ENCODE measurements around the gene FGD3. TPM values are rescaled to one million over a fixed set of nuclear protein-coding genes. Genes with fewer than 3 reads are reported as not detected.
"Not testable (repeated sequence)": the region's sequence is repeated elsewhere in the genome, so short reads cannot be mapped to it uniquely, and the experiment has no call there.

The FGD3 gene
- polyA plus RNA-seq, 3 donors = 6.2 to 7.7 (median 6.8) TPM

- no peak for DNase-seq
These were observed 58.6 kb downstream of the FGD3 start for GRCh38 chr9:93005876-93006275.

- no peak for DNase-seq
These were observed 60.3 kb downstream of the FGD3 start for GRCh38 chr9:93007529-93008058.

DNA sequence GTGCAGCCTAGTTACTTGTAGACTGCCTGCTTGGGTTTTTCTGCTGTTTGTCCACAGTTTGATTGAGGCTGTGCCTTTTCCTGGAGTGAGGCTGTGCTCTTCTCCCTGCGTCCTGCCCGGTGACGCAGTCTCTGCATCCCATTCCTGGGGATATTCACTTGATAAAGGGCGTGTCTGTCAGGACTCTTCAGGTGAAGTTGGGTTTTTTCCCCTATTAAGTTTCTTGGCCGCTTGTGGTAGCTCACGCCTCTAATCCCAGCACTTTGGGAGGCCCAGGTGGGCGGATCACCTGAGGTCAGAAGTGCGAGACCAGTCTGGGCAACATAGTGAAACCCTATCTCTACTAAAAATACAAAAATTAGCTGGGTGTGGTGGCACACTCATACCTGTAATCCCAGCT, 61.1 kb downstream of the FGD3 start:
- DNase-seq = no peak

GRCh38 chr9:93009337-93010015, 62.2 kb downstream of the FGD3 start:
- DNase-seq = no peak

GRCh38 chr9:93010056-93010455, 62.7 kb downstream of the FGD3 start:
- no peak for DNase-seq

DNA sequence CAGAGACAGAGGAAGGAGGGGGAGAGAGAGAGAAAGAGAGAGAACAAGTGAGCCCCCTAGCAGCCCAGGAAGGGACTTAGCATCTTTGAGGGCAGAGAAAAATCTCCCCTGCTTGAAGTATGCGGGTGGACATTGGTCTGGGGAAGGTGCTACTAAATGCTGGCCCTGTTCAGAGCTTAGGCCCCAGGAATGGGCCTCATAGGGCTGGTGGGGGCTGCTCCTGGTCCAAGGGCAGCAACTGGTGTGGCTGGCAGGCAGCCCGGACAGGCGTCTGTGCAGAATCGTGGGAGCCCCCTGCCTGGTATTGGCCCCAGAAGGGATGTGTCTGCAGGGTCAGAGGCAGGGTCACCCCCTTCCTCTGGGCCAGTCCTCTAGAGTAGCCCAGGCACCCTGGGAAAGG, 63.4 kb downstream of the FGD3 start:
- DNase-seq = no peak

DNA sequence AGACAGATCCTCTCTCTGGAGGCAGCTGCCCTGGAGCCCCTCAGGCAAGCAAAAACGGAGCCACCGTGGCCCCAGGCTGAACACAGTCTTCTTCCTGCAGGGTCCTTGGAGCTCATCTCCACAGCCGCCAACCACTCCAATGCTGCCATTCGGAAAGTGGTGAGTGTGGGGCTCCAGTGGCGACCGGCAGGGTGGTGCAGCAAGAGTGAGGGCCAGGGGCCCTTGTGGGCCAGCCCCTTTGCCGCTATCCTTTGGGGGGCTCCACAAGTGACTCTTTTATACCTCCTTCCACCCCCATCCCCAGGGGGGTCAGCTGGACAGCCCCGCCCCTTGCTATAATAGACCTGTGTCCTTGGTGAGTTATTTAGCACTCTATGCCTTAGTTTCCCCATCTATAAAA, 63.8 kb downstream of the FGD3 start:
- DNase-seq = no peak

GRCh38 chr9:93012963-93013855, 65.9 kb downstream of the FGD3 start:
- DNase-seq = no peak

- no peak for DNase-seq
These were observed 66.7 kb downstream of the FGD3 start for GRCh38 chr9:93013856-93014582.

GRCh38 chr9:93015190-93015589, 67.9 kb downstream of the FGD3 start:
- DNase-seq = not testable (repeated sequence)

DNA sequence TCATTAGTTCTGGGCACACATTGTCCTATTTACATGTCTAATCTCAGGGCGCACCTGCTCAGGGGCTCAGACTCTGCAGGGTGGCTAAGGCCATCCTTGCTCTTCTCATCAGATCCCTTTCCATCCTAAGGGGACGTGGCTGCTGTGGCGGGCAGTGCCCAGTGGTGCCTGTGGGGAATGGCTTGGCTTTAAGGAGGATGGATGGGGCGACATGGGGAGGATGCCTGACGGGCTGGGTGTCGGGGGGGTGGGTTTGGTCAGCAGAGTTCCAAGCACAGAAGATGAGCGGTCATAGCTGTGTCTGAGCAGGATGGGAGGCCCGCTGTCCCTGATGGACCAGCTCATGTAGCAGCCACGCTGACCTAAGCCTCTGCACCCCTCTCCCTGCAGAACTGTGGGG, 70.3 kb downstream of the FGD3 start:
- DNase-seq = no peak

- DNase-seq = no peak
These were observed 72.8 kb downstream of the FGD3 start for GRCh38 chr9:93020151-93020550.

- no peak for DNase-seq
These were observed 73.7 kb downstream of the FGD3 start for GRCh38 chr9:93020771-93021670.

DNA sequence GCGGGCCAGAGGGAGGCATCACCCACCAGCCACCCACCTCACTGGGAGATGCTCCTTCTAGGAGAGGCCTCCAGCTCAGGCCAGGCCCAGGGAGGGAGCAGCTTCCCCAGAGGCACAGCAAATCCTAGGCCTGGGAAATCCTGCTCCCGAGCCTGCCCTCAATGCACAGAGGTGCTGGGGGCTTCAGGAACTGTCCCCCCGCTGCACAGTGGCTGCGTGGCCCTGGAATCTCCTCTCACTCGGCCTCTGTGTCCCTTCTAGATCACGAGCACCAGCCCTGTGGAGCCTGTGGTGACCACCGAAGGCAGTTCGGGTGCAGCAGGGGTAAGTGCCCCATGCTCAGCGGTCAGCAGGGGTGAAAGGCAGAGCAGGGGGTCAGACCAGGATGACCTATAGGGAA, 74.7 kb downstream of the FGD3 start:
- DNase-seq = no peak

GRCh38 chr9:93022721-93023520, 75.6 kb downstream of the FGD3 start:
- no peak for DNase-seq

- DNase-seq = no peak
These were observed 76.1 kb downstream of the FGD3 start for GRCh38 chr9:93023521-93023815.

DNA sequence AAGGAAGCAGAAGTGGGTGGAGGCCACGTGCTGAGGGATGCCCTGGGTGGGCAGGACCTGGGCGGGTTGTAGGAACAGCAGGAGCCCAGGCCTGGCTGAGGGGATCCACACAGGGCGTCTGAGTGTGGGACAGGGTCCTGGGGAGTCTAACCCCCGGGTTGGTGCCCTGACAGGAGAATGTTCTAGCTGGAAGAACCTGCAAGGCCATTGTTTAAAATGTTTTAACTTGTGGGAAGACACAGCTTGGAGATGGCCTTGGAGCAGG, 77.3 kb downstream of the FGD3 start:
- no peak for DNase-seq

- DNase-seq = no peak
These were observed 77.8 kb downstream of the FGD3 start for GRCh38 chr9:93024986-93025630.

GRCh38 chr9:93025736-93026135, 78.4 kb downstream of the FGD3 start:
- no peak for DNase-seq

- DNase-seq = no peak
These were observed 79.3 kb downstream of the FGD3 start for GRCh38 chr9:93026640-93027039.

Data from renal pelvis (tissue), 4 donors.